KMS-11 (cell line): ENCODE measurements around the gene RASL11A.
"Not testable (repeated sequence)": the region's sequence is repeated elsewhere in the genome, so short reads cannot be mapped to it uniquely, and the experiment has no call there.

Experiments used
- H2AFZ ChIP-seq: fragments of 200-600 bp; sonication (generic); 2 replicates; pipeline ENCODE4 v1.6.1; 2016; ENCODE audit warnings: antibody characterized with exemption, mixed run types, low read depth
- H3K27ac ChIP-seq: fragments of 200-600 bp; sonication (generic); 2 replicates; pipeline ENCODE4 v1.6.1; 2016; ENCODE audit warnings: mild to moderate bottlenecking, mixed run types
- H3K27me3 ChIP-seq: fragments of 200-600 bp; sonication (generic); 2 replicates; pipeline ENCODE4 v1.6.1; 2017; ENCODE audit warnings: mild to moderate bottlenecking, low read depth, mixed run types, moderate library complexity; ENCODE audit not compliant: insufficient read depth
- H3K36me3 ChIP-seq: fragments of 200-600 bp; sonication (generic); 2 replicates; pipeline ENCODE4 v1.6.1; 2017; ENCODE audit warnings: mild to moderate bottlenecking, mixed run types; ENCODE audit not compliant: insufficient read depth
- H3K4me1 ChIP-seq: fragments of 200-600 bp; sonication (generic); 2 replicates; pipeline ENCODE4 v1.6.1; 2016; ENCODE audit warnings: mild to moderate bottlenecking, low read depth, mixed run types; ENCODE audit not compliant: poor library complexity, severe bottlenecking
- H3K4me2 ChIP-seq: fragments of 200-600 bp; sonication (generic); 2 replicates; pipeline ENCODE4 v1.7.0; 2016; ENCODE audit warnings: mild to moderate bottlenecking, mixed run types
- H3K4me3 ChIP-seq: fragments of 200-600 bp; sonication (generic); IDR thresholded peaks from 2 replicates; pipeline ENCODE4 v1.6.1; 2017; ENCODE audit warnings: low read depth, low read length, mixed read lengths; ENCODE audit not compliant: insufficient read depth
- H3K79me2 ChIP-seq: fragments of 200-600 bp; sonication (generic); 2 replicates; pipeline ENCODE4 v1.6.1; 2016; ENCODE audit warnings: low read depth, mixed run types; ENCODE audit not compliant: insufficient read depth
- H3K9ac ChIP-seq: fragments of 200-600 bp; sonication (generic); 2 replicates; pipeline ENCODE4 v1.6.1; 2016; ENCODE audit warnings: mild to moderate bottlenecking, mixed run types
- H4K20me1 ChIP-seq: fragments of 200-600 bp; sonication (generic); 2 replicates; pipeline ENCODE4 v1.6.1; 2016; ENCODE audit warnings: mild to moderate bottlenecking, mixed run types; ENCODE audit not compliant: insufficient read depth
- CTCF ChIP-seq: fragments of 200-600 bp; sonication (generic); conservative IDR thresholded peaks from 2 replicates; pipeline ENCODE4 v1.6.1; 2017; ENCODE audit warnings: low read depth, mild to moderate bottlenecking, antibody characterized with exemption, low read length, moderate library complexity, mixed read lengths

Gene RASL11A

GRCh38 chr13:27298849-27299248 is 28.2 kb downstream of the RASL11A start:
- H3K4me2 ChIP-seq: no peak overlapping the region
- H3K36me3 ChIP-seq: no peaks in the 10 kb centered on the region
- no peak overlapping the region for H2AFZ ChIP-seq
- H3K79me2 ChIP-seq: no peaks in the 10 kb centered on the region
- no peak overlapping the region for H3K4me3 ChIP-seq
- no peaks in the 10 kb centered on the region for H3K27me3 ChIP-seq
- no peak overlapping the region for H3K27ac ChIP-seq
- H4K20me1 ChIP-seq: no peaks in the 10 kb centered on the region
- TF ChIP-seq CTCF: no peak
- no peak overlapping the region for H3K9ac ChIP-seq
- no peaks in the 10 kb centered on the region for H3K4me1 ChIP-seq

GRCh38 chr13:27300406-27300805 is 29.8 kb downstream of the RASL11A start:
- H3K27me3 ChIP-seq, H3K4me2 ChIP-seq, H3K9ac ChIP-seq, H3K4me3 ChIP-seq, H4K20me1 ChIP-seq, H3K36me3 ChIP-seq, H3K27ac ChIP-seq, H3K79me2 ChIP-seq, H3K4me1 ChIP-seq, H2AFZ ChIP-seq: not testable (repeated sequence)

- H4K20me1 ChIP-seq: no peaks in the 10 kb centered on the region
- H3K4me2 ChIP-seq: no peak overlapping the region
- no peaks in the 10 kb centered on the region for H3K36me3 ChIP-seq
- H3K9ac ChIP-seq: no peak overlapping the region
- H3K4me3 ChIP-seq: no peak overlapping the region
- no peaks in the 10 kb centered on the region for H3K4me1 ChIP-seq
- no peak for TF ChIP-seq CTCF
- no peaks in the 10 kb centered on the region for H3K27me3 ChIP-seq
- no peaks in the 10 kb centered on the region for H3K79me2 ChIP-seq
- no peak overlapping the region for H2AFZ ChIP-seq
- no peak overlapping the region for H3K27ac ChIP-seq
Observed at GRCh38 chr13:27300941-27301586, 30.4 kb downstream of the RASL11A start.

GRCh38 chr13:27302643-27303262 is 32.1 kb downstream of the RASL11A start:
- Histone ChIP-seq H3K4me3 (no peak overlapping the region), H2AFZ (no peak overlapping the region), H4K20me1 (no peaks in the 10 kb centered on the region), H3K27me3 (no peaks in the 10 kb centered on the region), H3K4me1 (no peaks in the 10 kb centered on the region), H3K79me2 (no peaks in the 10 kb centered on the region), H3K36me3 (no peaks in the 10 kb centered on the region), H3K4me2 (no peak overlapping the region), H3K9ac (no peak overlapping the region), H3K27ac (no peak overlapping the region)
- TF ChIP-seq CTCF: no peak

GRCh38 chr13:27304099-27304498 is 33.5 kb downstream of the RASL11A start:
- Histone ChIP-seq H3K79me2 (no peaks in the 10 kb centered on the region), H3K9ac (no peak overlapping the region), H4K20me1 (no peaks in the 10 kb centered on the region), H3K27ac (no peak overlapping the region), H2AFZ (no peak overlapping the region), H3K36me3 (no peaks in the 10 kb centered on the region), H3K27me3 (no peaks in the 10 kb centered on the region), H3K4me3 (no peak overlapping the region), H3K4me2 (no peak overlapping the region), H3K4me1 (no peaks in the 10 kb centered on the region)
- no peak for TF ChIP-seq CTCF
